ACHN (cell line): ENCODE results near the gene ZFP62.
A peak's percentile ranks its signal among the peaks of the same experiment; 100 is the strongest.
"Not testable (repeated sequence)": the region's sequence is repeated elsewhere in the genome, so short reads cannot be mapped to it uniquely, and the experiment has no call there.

Experiments used
- DNase-seq: peaks from one replicate; pipeline ENCODE4 v3.0.0-alpha.2; 2015
- in situ Hi-C: cut with HindIII; loops from 2 replicates; pipeline ENCODE4 v1.10.0; 2017; ENCODE audit warnings: low sequenced_read_pairs, low pct_ligation_motif_present, low pct_unique_long_range_greater_than_20kb

The ZFP62 gene

DNA sequence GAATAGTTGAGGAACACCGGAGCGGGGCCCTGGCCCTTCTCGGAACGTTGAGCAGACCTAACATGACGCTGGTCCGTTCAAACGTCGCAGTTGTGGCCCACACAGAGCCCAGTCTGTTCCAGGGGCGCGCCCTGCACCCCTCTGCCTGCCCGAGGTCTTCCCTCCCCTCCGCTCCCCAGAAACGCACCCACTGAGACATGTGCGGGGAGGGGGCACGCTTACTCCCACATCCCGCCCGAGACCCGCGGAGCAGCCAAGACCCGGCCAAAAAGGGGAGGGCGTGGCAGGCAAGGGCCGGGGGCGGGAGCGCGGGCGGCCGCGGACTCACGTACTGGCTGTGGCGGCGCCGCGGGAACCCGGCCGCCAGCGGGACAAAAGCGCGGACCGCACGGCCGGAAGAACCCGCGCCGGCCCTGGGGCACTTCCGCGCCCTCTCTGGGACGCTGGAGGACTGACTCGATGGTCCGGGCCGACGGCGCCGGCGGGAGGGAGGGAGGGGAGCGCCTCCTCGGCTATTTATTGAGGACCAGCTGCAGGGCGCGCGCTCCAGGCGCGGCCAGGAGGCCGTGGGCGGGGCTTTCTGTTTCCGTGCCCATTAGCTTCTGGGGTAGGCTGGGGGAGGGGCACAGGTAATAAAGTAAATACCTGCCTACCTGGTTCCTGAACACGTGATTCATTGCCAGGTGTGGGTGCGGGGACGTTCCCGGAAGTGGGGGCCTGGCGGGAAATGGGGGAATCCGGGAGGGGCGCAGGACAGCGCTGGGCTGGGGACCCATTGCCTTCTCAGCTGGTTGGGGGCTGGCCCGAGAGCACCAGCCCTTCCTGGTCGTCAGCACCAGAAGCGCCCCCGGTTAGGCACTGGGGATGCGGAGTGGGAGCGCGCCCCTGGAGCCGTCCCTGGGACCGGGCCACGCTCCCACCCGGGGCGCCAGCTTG, at the start of gene ZFP62:
Gene ZFP62, minus strand, starts transcription at position 390 of the 936 bp plus-strand sequence. Its CDS starts 57 bp downstream, at position 333.
- in situ Hi-C loops, result no loop called here
- DNase-seq, result peak; percentile 87

DNA sequence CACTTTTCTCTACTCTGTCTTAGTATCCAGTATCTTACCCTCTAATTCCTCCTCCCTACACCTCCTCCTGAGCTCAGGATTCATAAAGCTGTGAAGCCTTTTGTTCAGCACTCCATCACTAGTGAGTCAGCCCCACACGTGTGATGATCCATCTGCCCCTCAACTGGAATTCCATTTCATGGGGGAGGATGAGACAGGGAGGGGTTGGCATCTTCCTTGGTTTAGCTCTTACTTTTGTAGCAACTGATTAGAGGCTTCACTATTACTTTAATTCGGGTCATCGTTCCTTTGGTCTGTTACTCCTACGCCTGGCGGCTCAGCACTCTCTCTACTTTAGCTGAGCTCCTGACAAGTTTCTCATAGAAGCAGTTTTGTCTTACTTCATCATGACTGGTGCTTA, 49.7 kb upstream of the ZFP62 start:
- DNase-seq, result no peak
- in situ Hi-C loops, result no loop called here

- in situ Hi-C loops, result no loop called here
Observed at GRCh38 chr5:180910182-180910581, 49.1 kb upstream of the ZFP62 start.

DNA sequence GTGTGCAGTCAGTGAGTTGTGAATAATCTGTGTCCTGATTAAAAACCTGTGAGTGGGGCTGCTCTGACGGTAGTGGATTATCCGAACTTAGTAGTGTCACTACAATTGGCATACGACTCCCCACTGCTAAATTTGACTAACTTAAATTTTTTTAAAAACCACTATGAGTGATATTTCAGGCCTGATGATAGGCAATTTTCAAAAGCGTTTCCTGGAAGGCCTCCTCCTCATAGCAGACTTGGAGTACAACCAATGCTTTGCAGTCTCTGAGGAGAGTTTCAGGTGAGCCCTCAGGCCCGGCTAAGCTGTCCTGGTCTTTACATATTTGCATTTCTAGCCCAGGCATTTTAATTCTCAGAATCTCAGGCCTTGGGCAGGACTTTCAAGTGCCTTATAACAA, 48.7 kb upstream of the ZFP62 start:
- in situ Hi-C loops, result no loop called here
- DNase-seq, result no peak

More at GRCh38 chr5:180910182-180910581, 49.1 kb upstream of the ZFP62 start:
- DNase-seq, result no peak

DNA sequence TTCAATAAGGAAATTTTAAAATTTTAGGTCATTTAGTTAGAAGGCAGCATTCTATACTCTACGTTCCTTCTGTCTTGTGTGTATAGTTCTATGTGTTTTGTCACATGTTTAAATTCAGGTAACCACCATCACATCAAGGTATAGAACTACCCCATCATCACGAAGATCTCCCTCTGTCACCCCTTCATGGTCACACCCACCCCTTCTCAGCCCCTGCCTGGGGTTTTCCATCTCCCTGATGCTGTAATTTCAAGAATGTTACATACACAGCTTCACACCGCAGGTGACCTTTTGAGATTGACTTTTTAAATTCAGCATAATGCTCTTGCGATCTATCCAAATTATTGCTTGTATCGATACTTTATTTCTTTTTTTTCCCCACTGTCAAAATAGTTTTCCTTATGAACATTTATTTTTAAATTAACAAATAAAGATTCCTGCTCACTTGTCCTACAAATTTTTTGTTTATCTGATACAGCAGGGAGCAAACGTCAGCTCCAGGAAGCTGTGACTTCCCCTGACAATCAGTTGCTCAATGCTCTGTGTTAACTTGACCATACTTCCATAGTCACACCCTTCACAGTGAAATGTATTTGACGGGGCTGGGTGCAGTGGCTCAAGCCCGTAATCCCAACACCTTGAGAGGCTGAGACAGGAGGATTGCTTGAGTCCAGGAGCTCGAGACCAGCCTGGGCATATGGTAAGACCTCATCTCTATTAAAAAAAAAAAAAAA, 48.1 kb upstream of the ZFP62 start:
- in situ Hi-C loops, result no loop called here
- no peak for DNase-seq

DNA sequence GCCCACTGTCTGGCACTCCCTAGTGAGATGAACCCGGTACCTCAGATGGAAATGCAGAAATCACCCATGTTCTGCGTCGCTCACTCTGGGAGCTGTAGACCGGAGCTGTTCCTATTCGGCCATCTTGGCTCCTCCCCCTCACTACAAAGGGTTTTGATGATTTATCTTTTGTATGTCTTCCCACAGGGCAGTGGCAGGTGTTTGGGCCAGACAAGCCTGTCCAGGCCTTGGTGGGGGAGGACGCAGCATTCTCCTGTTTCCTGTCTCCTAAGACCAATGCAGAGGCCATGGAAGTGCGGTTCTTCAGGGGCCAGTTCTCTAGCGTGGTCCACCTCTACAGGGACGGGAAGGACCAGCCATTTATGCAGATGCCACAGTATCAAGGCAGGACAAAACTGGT, 47.3 kb upstream of the ZFP62 start:
- in situ Hi-C loops, result no loop called here
- no peak for DNase-seq

- no peak for DNase-seq
- in situ Hi-C loops, result no loop called here
Observed at GRCh38 chr5:180901319-180902009, 40.4 kb upstream of the ZFP62 start.

DNA sequence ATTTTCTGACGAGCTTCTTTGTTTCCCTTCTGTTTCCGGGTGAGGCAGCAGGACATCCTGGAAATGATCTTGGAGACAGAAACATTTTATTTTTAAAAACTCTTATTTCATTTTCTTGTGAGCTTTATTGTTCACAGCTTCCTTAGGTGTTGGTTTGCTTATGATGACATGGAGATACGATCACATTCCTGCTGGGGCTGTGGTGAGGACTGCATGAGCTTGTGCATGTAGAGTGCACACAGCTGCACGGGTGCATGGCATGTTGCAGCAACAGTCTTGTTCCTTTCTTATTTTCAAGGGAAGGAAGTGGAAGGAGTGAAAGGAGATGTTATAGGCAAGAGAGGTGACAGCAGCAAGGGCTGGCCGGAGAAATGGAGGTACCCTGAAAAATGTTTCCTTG, 39.1 kb upstream of the ZFP62 start:
- in situ Hi-C loops, result no loop called here
- DNase-seq, result no peak

- DNase-seq, result no peak
- in situ Hi-C loops, result no loop called here
Observed at GRCh38 chr5:180898621-180899246, 37.7 kb upstream of the ZFP62 start, which contains the start of gene BTNL8. Gene BTNL8, plus strand, starts transcription at chr5:180899159. Its CDS starts 152 bp downstream, at chr5:180899311.

- DNase-seq, in situ Hi-C loops: not testable (repeated sequence)
Observed at GRCh38 chr5:180895330-180895729, 34.3 kb upstream of the ZFP62 start.

DNA sequence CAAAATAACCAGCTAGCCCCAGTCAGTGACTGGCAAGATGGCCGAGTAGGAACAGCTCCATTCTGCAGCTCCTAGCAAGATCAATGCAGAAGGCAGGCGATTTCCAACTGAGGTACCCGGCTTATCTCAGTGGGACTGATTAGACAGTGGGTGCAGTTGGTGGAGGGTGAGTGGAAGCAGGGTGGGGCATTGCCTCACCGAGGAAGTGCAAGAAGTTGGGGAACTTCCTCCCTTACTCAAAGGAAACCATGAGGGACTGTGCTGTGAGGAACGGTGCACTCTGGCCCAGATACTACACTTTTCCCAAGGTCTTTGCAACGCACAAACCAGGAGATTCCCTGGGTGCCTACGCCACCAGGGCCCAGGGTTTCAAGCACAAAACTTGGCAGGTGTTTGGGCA, 28.3 kb upstream of the ZFP62 start:
- in situ Hi-C loops, result no loop called here

GRCh38 chr5:180885845-180886529, 24.9 kb upstream of the ZFP62 start:
- in situ Hi-C loops, DNase-seq: not testable (repeated sequence)

More for the DNA sequence above, 28.3 kb upstream of the ZFP62 start:
- no peak for DNase-seq

DNA sequence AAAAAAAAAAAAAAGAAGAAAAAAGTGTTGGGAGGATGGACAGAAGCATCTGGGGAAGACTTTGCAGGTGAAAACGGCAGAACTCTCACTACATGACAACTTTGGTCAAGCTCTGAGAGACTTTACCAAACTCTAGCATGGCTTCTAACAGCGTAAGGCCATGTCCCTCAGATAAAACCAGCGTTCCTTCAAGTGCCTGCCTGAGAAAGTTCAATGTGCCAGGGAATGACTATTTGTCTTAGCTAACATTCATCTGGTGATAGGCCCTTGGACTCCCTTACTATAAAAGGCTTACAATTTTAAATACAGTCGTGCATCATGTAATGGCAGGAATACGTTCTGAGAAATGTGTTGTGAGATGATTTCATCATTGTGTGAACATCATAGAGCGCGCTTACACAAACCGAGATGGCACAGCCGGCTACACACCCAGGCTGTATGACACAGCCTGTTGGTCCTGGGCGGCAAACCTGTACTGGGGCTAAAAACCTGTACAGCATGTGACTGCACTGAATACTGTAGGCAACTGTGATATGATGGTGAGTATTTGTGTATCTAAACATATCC, 14.9 kb upstream of the ZFP62 start:
- DNase-seq, result no peak
- in situ Hi-C loops, result no loop called here

DNA sequence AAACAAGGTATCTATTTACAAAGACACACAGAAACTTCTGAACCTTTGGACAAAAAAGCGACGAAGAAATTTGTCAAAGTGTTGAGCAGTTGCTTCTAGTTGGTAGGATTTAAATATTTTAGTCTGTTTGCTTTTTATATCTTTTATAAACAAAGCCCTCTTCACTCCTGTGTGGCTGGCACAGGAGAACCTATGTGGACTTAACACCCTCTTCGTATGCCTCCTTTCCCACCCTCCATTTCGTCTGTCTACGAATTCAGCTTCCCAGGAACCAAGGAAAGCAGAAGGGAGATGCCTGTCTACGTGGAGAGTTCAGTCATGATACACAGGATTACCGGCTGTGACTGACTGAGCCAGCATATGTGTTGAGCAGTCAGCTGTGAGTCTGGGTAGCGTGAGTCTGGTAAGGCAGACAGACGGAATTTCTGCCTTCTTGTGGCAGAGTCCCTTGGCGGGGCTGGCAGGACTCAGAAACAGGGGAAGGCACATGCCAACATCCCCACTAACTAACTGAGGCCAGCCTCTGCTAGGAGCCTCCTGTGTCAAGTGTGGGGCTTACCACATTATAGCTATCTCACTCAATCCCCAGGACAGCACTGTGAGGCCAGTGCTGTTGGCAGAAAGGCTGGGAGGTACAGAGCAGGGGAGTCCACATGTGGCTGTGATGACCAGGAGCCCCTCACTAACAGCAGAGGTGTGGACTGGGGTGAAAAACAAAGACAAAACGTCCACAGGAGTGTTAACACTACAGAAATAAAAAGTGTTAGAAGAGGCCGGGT, 13.9 kb upstream of the ZFP62 start:
- DNase-seq, result no peak
- in situ Hi-C loops, result no loop called here

- no peak for DNase-seq
- in situ Hi-C loops, result no loop called here
Observed at GRCh38 chr5:180873615-180874520, 12.8 kb upstream of the ZFP62 start.

DNA sequence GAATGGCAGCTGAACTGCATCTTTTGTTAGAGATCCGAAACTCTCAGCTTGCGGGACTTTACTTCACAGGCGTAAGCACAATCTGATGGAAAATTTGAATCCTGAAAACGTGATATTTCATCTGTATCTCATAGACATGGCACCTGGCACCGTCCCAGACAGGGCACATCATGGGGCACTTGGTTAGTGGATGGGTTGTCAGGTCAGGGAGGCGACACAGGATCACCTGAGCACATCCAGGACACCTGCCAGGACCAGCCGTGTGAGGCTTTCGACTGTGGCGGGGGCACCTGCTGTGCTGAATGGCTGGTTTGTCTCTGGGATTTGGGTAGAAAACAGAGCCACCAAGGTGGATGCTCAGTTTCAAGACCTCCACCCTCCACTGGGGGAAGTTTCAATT, 11.3 kb upstream of the ZFP62 start:
- no peak for DNase-seq
- in situ Hi-C loops, result no loop called here
